Immature natural killer cell (primary cell): Measurements from ENCODE around the gene SETDB1. TPM values are rescaled to one million over a fixed set of nuclear protein-coding genes. Genes with fewer than 3 reads are reported as not detected.

Source experiments
- DNase-seq, 3 donors: peaks; one replicate each; pipeline ENCODE4 v3.0.0; 2022; ENCODE audit warnings: mixed read lengths in 1 of 3
- H3K27ac Mint-ChIP-seq, 6 donors: one replicate each; pipeline ENCODE4 v1.8.0; 2020; ENCODE audit warnings: mixed read lengths in 6 of 6, mild to moderate bottlenecking in 5 of 6, inconsistent platforms in 4 of 6, moderate library complexity in 3 of 6
- H3K27me3 Mint-ChIP-seq, 3 donors: one replicate each; pipeline ENCODE4 v1.8.0; 2020 to 2021; ENCODE audit warnings: low read depth in 3 of 3, mild to moderate bottlenecking in 3 of 3, mixed read lengths in 3 of 3, moderate library complexity in 3 of 3, inconsistent platforms in 1 of 3
- H3K36me3 Mint-ChIP-seq, 3 donors: one replicate each; pipeline ENCODE4 v1.8.0; 2020; ENCODE audit warnings: mixed read lengths in 3 of 3, inconsistent platforms in 2 of 3, mild to moderate bottlenecking in 2 of 3
- H3K4me1 Mint-ChIP-seq, 2 donors: one replicate each; pipeline ENCODE4 v1.8.0; 2020; ENCODE audit warnings: inconsistent platforms in 2 of 2, mild to moderate bottlenecking in 2 of 2, mixed read lengths in 2 of 2, moderate library complexity in 1 of 2
- H3K4me3 Mint-ChIP-seq, 5 donors: one replicate each; pipeline ENCODE4 v1.8.0; 2020; ENCODE audit warnings: mild to moderate bottlenecking in 5 of 5, mixed read lengths in 5 of 5, inconsistent platforms in 3 of 5, moderate library complexity in 3 of 5
- H3K9me3 Mint-ChIP-seq, 6 donors: one replicate each; pipeline ENCODE4 v1.8.0; 2020; ENCODE audit warnings: mild to moderate bottlenecking in 6 of 6, mixed read lengths in 6 of 6, inconsistent platforms in 4 of 6, moderate library complexity in 3 of 6
- polyA plus RNA-seq, 3 donors: library from polyadenylated mRNA; unstranded; fragments of 300-500 nt; fragmentation: Illumina TruSeq; gene quantifications; one replicate each; pipeline ENCODE4 v1.2.3, GENCODE V29; 2021

Gene SETDB1
- polyA plus RNA-seq, 3 donors from 2014 or later, result 11.7 to 20.9 (median 15.3) TPM

GRCh38 chr1:150992626-150993025, 66.5 kb downstream of the SETDB1 start:
- no peaks in the 10 kb centered on the region for H3K36me3 Mint-ChIP-seq
- no peak overlapping the region for H3K4me3 Mint-ChIP-seq
- H3K27ac Mint-ChIP-seq, result no peak overlapping the region
- peaks cover 0 to 7% of the 10 kb centered on the region in 2 donors for H3K4me1 Mint-ChIP-seq
- peaks cover 0 to 6% (median 0%) of the 10 kb centered on the region in 3 donors for H3K27me3 Mint-ChIP-seq
- H3K9me3 Mint-ChIP-seq, result no peaks in the 10 kb centered on the region
- DNase-seq, result no peak

- Mint-ChIP-seq H3K27ac (peak overlapping the region in 1 of 6 donors; percentile 51), H3K4me1 (peaks cover 0 to 7% of the 10 kb centered on the region in 2 donors), H3K4me3 (no peak overlapping the region), H3K27me3 (peaks cover 0 to 4% (median 0%) of the 10 kb centered on the region in 3 donors), H3K9me3 (no peaks in the 10 kb centered on the region), H3K36me3 (no peaks in the 10 kb centered on the region)
- DNase-seq, result no peak
These were observed 68.1 kb downstream of the SETDB1 start for GRCh38 chr1:150994248-150994647.

GRCh38 chr1:150995460-150995859, 69.3 kb downstream of the SETDB1 start:
- Mint-ChIP-seq H3K27me3 (peaks cover 0 to 4% (median 1%) of the 10 kb centered on the region in 3 donors), H3K27ac (peak overlapping the region in 3 of 6 donors; percentile 16 to 66 (median 27)), H3K36me3 (peaks cover 0 to 1% (median 0%) of the 10 kb centered on the region in 3 donors), H3K9me3 (no peaks in the 10 kb centered on the region), H3K4me3 (peak overlapping the region in 1 of 5 donors; percentile 59), H3K4me1 (peaks cover 0 to 7% of the 10 kb centered on the region in 2 donors)
- no peak for DNase-seq

- peaks cover 0 to 4% (median 3%) of the 10 kb centered on the region in 3 donors for H3K27me3 Mint-ChIP-seq
- DNase-seq, result peak; percentile 40 to 54 (median 45)
- H3K4me1 Mint-ChIP-seq, result peaks cover 0 to 7% of the 10 kb centered on the region in 2 donors
- peak overlapping the region in 3 of 6 donors; percentile 16 to 66 (median 27) for H3K27ac Mint-ChIP-seq
- H3K36me3 Mint-ChIP-seq, result peaks cover 0 to 4% (median 0%) of the 10 kb centered on the region in 3 donors
- peak overlapping the region in 3 of 5 donors; percentile 29 to 59 (median 49) for H3K4me3 Mint-ChIP-seq
- no peaks in the 10 kb centered on the region for H3K9me3 Mint-ChIP-seq
These were observed 69.7 kb downstream of the SETDB1 start for GRCh38 chr1:150995896-150996295.

- Mint-ChIP-seq H3K9me3 (no peaks in the 10 kb centered on the region), H3K4me3 (no peak overlapping the region), H3K36me3 (peaks cover 4 to 6% (median 4%) of the 10 kb centered on the region in 3 donors), H3K27me3 (peaks cover 0 to 3% (median 3%) of the 10 kb centered on the region in 3 donors), H3K4me1 (peaks cover 0 to 7% of the 10 kb centered on the region in 2 donors), H3K27ac (no peak overlapping the region)
- DNase-seq, result no peak
These were observed 71.1 kb downstream of the SETDB1 start for GRCh38 chr1:150997126-150997872.

- no peak overlapping the region for H3K27ac Mint-ChIP-seq
- DNase-seq, result no peak
- no peak overlapping the region for H3K4me3 Mint-ChIP-seq
- H3K4me1 Mint-ChIP-seq, result peaks cover 5 to 10% of the 10 kb centered on the region in 2 donors
- H3K9me3 Mint-ChIP-seq, result no peaks in the 10 kb centered on the region
- H3K36me3 Mint-ChIP-seq, result peaks cover 4 to 6% (median 4%) of the 10 kb centered on the region in 3 donors
- peaks cover 0 to 3% (median 3%) of the 10 kb centered on the region in 3 donors for H3K27me3 Mint-ChIP-seq
These were observed 71.8 kb downstream of the SETDB1 start for GRCh38 chr1:150997949-150998348.

- Mint-ChIP-seq H3K4me3 (no peak overlapping the region), H3K4me1 (peaks cover 9 to 17% of the 10 kb centered on the region in 2 donors), H3K36me3 (peaks cover 4 to 6% (median 4%) of the 10 kb centered on the region in 3 donors), H3K27me3 (peaks cover 0 to 3% (median 1%) of the 10 kb centered on the region in 3 donors), H3K9me3 (no peaks in the 10 kb centered on the region), H3K27ac (no peak overlapping the region)
- no peak for DNase-seq
These were observed 73.0 kb downstream of the SETDB1 start for GRCh38 chr1:150999051-150999674.

GRCh38 chr1:150999926-151000325, 73.8 kb downstream of the SETDB1 start:
- DNase-seq, result no peak
- Mint-ChIP-seq H3K36me3 (peaks cover 4 to 6% (median 4%) of the 10 kb centered on the region in 3 donors), H3K27me3 (peaks cover 0 to 3% (median 1%) of the 10 kb centered on the region in 3 donors), H3K9me3 (no peaks in the 10 kb centered on the region), H3K27ac (no peak overlapping the region), H3K4me1 (peaks cover 11 to 21% of the 10 kb centered on the region in 2 donors), H3K4me3 (no peak overlapping the region)

GRCh38 chr1:151000408-151000807, 74.2 kb downstream of the SETDB1 start:
- no peaks in the 10 kb centered on the region for H3K9me3 Mint-ChIP-seq
- H3K27ac Mint-ChIP-seq, result no peak overlapping the region
- peak overlapping the region in 1 of 5 donors; percentile 29 for H3K4me3 Mint-ChIP-seq
- peaks cover 12 to 25% of the 10 kb centered on the region in 2 donors for H3K4me1 Mint-ChIP-seq
- peaks cover 0 to 3% (median 1%) of the 10 kb centered on the region in 3 donors for H3K27me3 Mint-ChIP-seq
- DNase-seq, result no peak
- H3K36me3 Mint-ChIP-seq, result peaks cover 4 to 6% (median 4%) of the 10 kb centered on the region in 3 donors

GRCh38 chr1:151001602-151002001, 75.4 kb downstream of the SETDB1 start:
- H3K27ac Mint-ChIP-seq, result no peak overlapping the region
- H3K36me3 Mint-ChIP-seq, result peaks cover 4 to 6% (median 4%) of the 10 kb centered on the region in 3 donors
- no peak for DNase-seq
- no peaks in the 10 kb centered on the region for H3K9me3 Mint-ChIP-seq
- peaks cover 24 to 31% of the 10 kb centered on the region in 2 donors for H3K4me1 Mint-ChIP-seq
- peaks cover 3 to 9% (median 5%) of the 10 kb centered on the region in 3 donors for H3K27me3 Mint-ChIP-seq
- no peak overlapping the region for H3K4me3 Mint-ChIP-seq

GRCh38 chr1:151002051-151002450, 75.9 kb downstream of the SETDB1 start:
- no peak overlapping the region for H3K27ac Mint-ChIP-seq
- H3K9me3 Mint-ChIP-seq, result no peaks in the 10 kb centered on the region
- DNase-seq, result no peak
- H3K4me1 Mint-ChIP-seq, result peaks cover 29 to 35% of the 10 kb centered on the region in 2 donors
- peaks cover 3 to 9% (median 5%) of the 10 kb centered on the region in 3 donors for H3K27me3 Mint-ChIP-seq
- no peak overlapping the region for H3K4me3 Mint-ChIP-seq
- peaks cover 4 to 6% (median 4%) of the 10 kb centered on the region in 3 donors for H3K36me3 Mint-ChIP-seq

- Mint-ChIP-seq H3K27me3 (peaks cover 3 to 9% (median 5%) of the 10 kb centered on the region in 3 donors), H3K36me3 (peaks cover 4 to 6% (median 4%) of the 10 kb centered on the region in 3 donors), H3K27ac (no peak overlapping the region), H3K9me3 (no peaks in the 10 kb centered on the region), H3K4me3 (peak overlapping the region in 1 of 5 donors; percentile 56), H3K4me1 (peaks cover 34 to 41% of the 10 kb centered on the region in 2 donors)
- no peak for DNase-seq
These were observed 76.4 kb downstream of the SETDB1 start for GRCh38 chr1:151002611-151003010.

GRCh38 chr1:151003180-151003579, 77.0 kb downstream of the SETDB1 start:
- DNase-seq, result no peak
- H3K9me3 Mint-ChIP-seq, result no peaks in the 10 kb centered on the region
- H3K4me1 Mint-ChIP-seq, result peaks cover 40 to 46% of the 10 kb centered on the region in 2 donors

More at GRCh38 chr1:151003180-151003579, 77.0 kb downstream of the SETDB1 start:
- Mint-ChIP-seq H3K4me3 (no peak overlapping the region), H3K27me3 (peaks cover 8 to 15% (median 10%) of the 10 kb centered on the region in 3 donors), H3K36me3 (peaks cover 4 to 6% (median 4%) of the 10 kb centered on the region in 3 donors), H3K27ac (peak overlapping the region in 1 of 6 donors; percentile 8)
